Cardiac fibroblast (primary cell): Measurements from ENCODE around the gene DGKG.

ENCODE experiments used
- DNase-seq, 2 donors: peaks; one replicate each; pipeline versions ENCODE4 v3.0.0 to v3.0.0-alpha.2; 2010; ENCODE audit warnings: low read depth in 2 of 2
- H3K4me3 ChIP-seq, 2 donors: replicated peaks in 1 of 2; 1 replicate in 1 of 2; 2 replicates in 1 of 2; pipeline ENCODE4 v1.5.1; 2011; ENCODE audit warnings: low read depth in 2 of 2, low read length in 2 of 2, mild to moderate bottlenecking in 2 of 2, moderate library complexity in 1 of 2
- CTCF ChIP-seq: IDR thresholded peaks from one replicate; pipeline ENCODE4 v1.5.1; 2011; ENCODE audit warnings: low read depth, mild to moderate bottlenecking, low read length, inconsistent platforms

Gene DGKG

GRCh38 chr3:186340204-186340603, 21.8 kb downstream of the DGKG start:
- H3K4me3 ChIP-seq, result no peak overlapping the region
- TF ChIP-seq CTCF, result no peak
- no peak for DNase-seq

GRCh38 chr3:186339180-186339918, 22.7 kb downstream of the DGKG start:
- no peak for DNase-seq
- H3K4me3 ChIP-seq, result no peak overlapping the region
- no peak for TF ChIP-seq CTCF

DNA sequence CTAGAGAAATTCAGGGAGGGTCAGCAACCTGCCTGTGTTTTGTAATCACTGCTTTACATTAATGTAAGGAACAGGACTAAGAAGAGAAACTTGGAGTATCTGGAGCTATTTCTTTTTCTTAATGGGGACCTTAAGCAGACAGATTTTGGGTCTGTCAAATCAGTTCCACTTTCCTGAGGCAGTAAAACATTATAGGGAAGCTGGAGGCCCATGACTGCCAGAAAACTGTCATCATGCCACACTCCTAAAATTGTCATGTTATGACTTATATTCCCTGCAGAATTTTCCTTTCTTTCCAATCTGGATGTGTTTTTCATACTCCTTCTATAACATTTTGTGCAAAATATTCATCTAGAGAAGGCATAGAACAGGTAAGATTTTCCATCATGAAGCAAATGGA, 28.8 kb downstream of the DGKG start:
- DNase-seq, result no peak
- H3K4me3 ChIP-seq, result no peak overlapping the region
- TF ChIP-seq CTCF, result no peak

- peak in 1 of 2 donors; percentile 5 for DNase-seq
- no peak overlapping the region for H3K4me3 ChIP-seq
- no peak for TF ChIP-seq CTCF
Observed at GRCh38 chr3:186330772-186331460, 31.1 kb downstream of the DGKG start.

DNA sequence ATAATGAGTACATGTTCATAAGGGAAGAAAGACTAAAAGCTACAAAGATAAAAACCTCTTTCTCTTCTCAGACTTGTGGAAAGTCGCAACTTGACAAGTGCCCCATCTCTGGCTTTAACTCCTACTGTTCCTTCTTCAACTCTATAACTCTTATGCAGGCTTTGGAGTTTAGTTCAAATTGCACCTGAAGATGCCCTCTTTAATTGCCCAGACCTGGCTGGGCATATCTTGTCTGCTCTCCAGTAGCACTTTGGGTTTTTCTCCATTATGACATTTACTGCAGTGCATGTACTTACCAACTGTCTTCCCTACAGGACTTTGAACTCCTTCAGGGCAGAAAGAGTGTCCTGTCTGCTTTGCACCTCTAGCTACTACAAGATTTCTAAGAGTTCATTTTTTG, 32.4 kb downstream of the DGKG start:
- DNase-seq, result no peak
- no peak for TF ChIP-seq CTCF
- H3K4me3 ChIP-seq, result no peak overlapping the region

DNA sequence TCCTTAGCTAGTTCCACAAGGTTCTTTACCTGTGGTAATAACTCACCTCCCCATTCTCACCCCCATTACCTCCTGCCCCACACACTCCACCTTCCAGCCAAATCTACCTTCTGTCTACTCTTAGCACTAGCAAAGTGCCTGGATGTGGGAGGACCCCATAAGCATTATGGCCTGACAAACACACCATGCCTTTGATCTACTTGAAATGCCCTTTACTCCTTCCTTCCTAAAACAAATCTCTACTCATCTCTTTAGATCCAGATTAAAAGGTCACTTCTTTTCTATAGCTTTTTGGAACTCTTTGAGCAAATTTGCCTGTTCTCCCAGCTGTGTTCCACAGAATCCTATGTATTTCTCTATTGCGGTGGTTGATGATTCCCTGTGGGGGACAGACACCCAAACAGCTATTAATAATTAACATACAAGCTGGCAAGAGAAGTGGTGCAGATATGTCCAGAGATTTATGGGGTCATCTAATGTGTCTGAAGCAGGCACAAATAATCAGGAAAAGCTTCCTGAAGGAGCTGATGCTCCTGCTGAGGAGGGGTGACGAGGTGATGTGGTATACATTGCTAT, 34.0 kb downstream of the DGKG start:
- no peak for DNase-seq
- TF ChIP-seq CTCF, result no peak
- no peak overlapping the region for H3K4me3 ChIP-seq
